A549 (cell line): ENCODE data around the gene C11orf65. TPM values are rescaled to one million over a fixed set of nuclear protein-coding genes. Genes with fewer than 3 reads are reported as not detected.

ENCODE experiments used
- ATAC-seq, 2 experiments: fragments of 200-7000 bp in 1 of 2; fragments of >200 bp in 1 of 2; cut with Nextera tagmentation in 1 of 2; cut with Tn5 transposase in 1 of 2; 3 replicates each; pipeline versions ENCODE4 v1.8.0 to v1.9.1; 2018 to 2020; ENCODE audit warnings: mild to moderate bottlenecking in 1 of 2, moderate library complexity in 1 of 2
- CTCF ChIA-PET: fragments of 300-600 bp; sonication (Branson Sonifier 250); formaldehyde crosslinking; extraction: SDS; loops from one replicate; lab custom pipeline; 2021; ENCODE audit warnings: antibody characterized with exemption, inconsistent platforms; lab: Yijun Ruan, JAX
- POLR2A ChIA-PET: fragments of 350-600 bp; formaldehyde crosslinking; extraction: SDS; loops from one replicate; lab custom pipeline; 2021; ENCODE audit warnings: antibody characterized with exemption, inconsistent platforms; lab: Yijun Ruan, JAX
- DNase-seq, 2 experiments: peaks; one replicate each; pipeline versions ENCODE4 v3.0.0 to v3.0.0-alpha.2; 2011 to 2016; ENCODE audit warnings: low read depth in 1 of 2, low spot score in 1 of 2
- FAIRE-seq: peaks from 2 replicates; lab custom pipeline; 2011; peaks lifted over from hg19 to GRCh38; lab: Jason Lieb, UNC
- H3K27ac ChIP-seq, 2 experiments: fragments of >200 bp; sonication (Bioruptor Twin); formaldehyde crosslinking; 3 replicates each; pipeline ENCODE4 v1.5.1; 2016 to 2017
- H3K4me1 ChIP-seq: fragments of >200 bp; sonication (Bioruptor Twin); formaldehyde crosslinking; 3 replicates; pipeline ENCODE4 v1.6.1; 2016
- H3K4me2 ChIP-seq: fragments of >200 bp; sonication (Bioruptor Twin); formaldehyde crosslinking; 3 replicates; pipeline ENCODE4 v1.6.1; 2016
- H3K4me3 ChIP-seq: fragments of >200 bp; sonication (Bioruptor Twin); formaldehyde crosslinking; 3 replicates; pipeline ENCODE4 v1.5.1; 2016
- H3K9me3 ChIP-seq: fragments of >200 bp; sonication (Bioruptor Twin); formaldehyde crosslinking; 3 replicates; pipeline ENCODE4 v1.6.1; 2016
- CHD2 ChIP-seq: fragments of 150-350 bp; IDR thresholded peaks from 2 replicates; pipeline ENCODE4 v1.6.1; 2014; ENCODE audit warnings: low read length; ENCODE audit not compliant: partially characterized antibody
- CTCF ChIP-seq: fragments of >200 bp; sonication (Bioruptor Twin); formaldehyde crosslinking; IDR thresholded peaks from 3 replicates; pipeline ENCODE4 v1.5.1; 2016
- EHF ChIP-seq: fragments of 250-450 bp; sonication (Bioruptor Pico); IDR thresholded peaks from 2 replicates; pipeline ENCODE4 v1.5.0; 2020; ENCODE audit warnings: mild to moderate bottlenecking
- ESRRA ChIP-seq: fragments of 150-350 bp; IDR thresholded peaks from 2 replicates; pipeline ENCODE4 v1.6.1; 2014; ENCODE audit warnings: mild to moderate bottlenecking, low read length, borderline replicate concordance
- FOSB ChIP-seq: fragments of 250-450 bp; sonication (Bioruptor Pico); IDR thresholded peaks from 2 replicates; pipeline ENCODE4 v1.5.0; 2020; ENCODE audit warnings: mild to moderate bottlenecking, moderate library complexity
- FOXS1 ChIP-seq: fragments of 250-450 bp; sonication (Bioruptor Pico); IDR thresholded peaks from 2 replicates; pipeline ENCODE4 v1.5.0; 2020; ENCODE audit warnings: mild to moderate bottlenecking, moderate library complexity
- GATA3 ChIP-seq: IDR thresholded peaks from 2 replicates; pipeline ENCODE4 v1.6.1; 2012; ENCODE audit warnings: borderline replicate concordance
- HES2 ChIP-seq: fragments of >200 bp; sonication (Bioruptor Twin); formaldehyde crosslinking; IDR thresholded peaks from 2 replicates; pipeline ENCODE4 v1.6.1; 2016
- KDM1A ChIP-seq: fragments of 200-600 bp; sonication (generic); IDR thresholded peaks from 2 replicates; pipeline ENCODE4 v1.6.1; 2016; ENCODE audit warnings: low read depth, mild to moderate bottlenecking
- TP53 ChIP-seq: fragments of 250-450 bp; sonication (Bioruptor Pico); IDR thresholded peaks from 2 replicates; pipeline ENCODE4 v1.5.0; 2021; ENCODE audit warnings: mild to moderate bottlenecking, moderate library complexity
- WGBS: methylation state at CpG from one replicate; pipeline ENCODE4 v1.1.6; 2017; ENCODE audit errors: missing lambda C conversion rate; 5-methylcytosine and 5-hydroxymethylcytosine counted together
- polyA plus RNA-seq, 4 experiments: library from polyadenylated mRNA; depleted of rRNA in 3 of 4; stranded (reverse); fragments of >200 nt; fragmentation: RNase III in 1 of 4; extraction: RNeasy Plus Mini Kit Qiagen cat#74134 plus additional on column Dnase treatment in 1 of 4; gene quantifications; 2 replicates in 3 of 4; 3 replicates in 1 of 4; pipeline ENCODE4 v1.2.3, GENCODE V29; 2011 to 2017

C11orf65 gene
- polyA plus RNA-seq, 2 of the 4 experiments (the other 2 are of a cell fraction) = 0.19 to 0.72 TPM

- no peaks in the 10 kb centered on the region for H3K9me3 ChIP-seq
- H3K4me3 ChIP-seq = no peak overlapping the region
- TF ChIP-seq ESRRA = no peak
- no peak for TF ChIP-seq CTCF
- TF ChIP-seq GATA3 = no peak
- TF ChIP-seq CHD2 = no peak
- no peak for TF ChIP-seq EHF (CRISPR knock-in tag)
- TF ChIP-seq KDM1A = no peak
- TF ChIP-seq, all 56 proteins: peak for 0
- DNase-seq (no peak), FAIRE-seq (no peak), ATAC-seq (no peak)
- ChIA-PET CTCF (no interaction called here), POLR2A (no interaction called here)
- WGBS = 92% methylated on average over 2 of the region's 2 CpGs
- H3K4me2 ChIP-seq = no peak overlapping the region
- H3K27ac ChIP-seq = no peak overlapping the region
- peaks cover 11% of the 10 kb centered on the region; the same call in 2 of the 3 replicates for H3K4me1 ChIP-seq
Observed at GRCh38 chr11:108338750-108339149, 128.6 kb downstream of the C11orf65 start.

GRCh38 chr11:108333403-108333899, 133.9 kb downstream of the C11orf65 start:
- 76% methylated on average over 2 of the region's 2 CpGs for whole genome bisulfite sequencing
- no peaks in the 10 kb centered on the region for H3K4me1 ChIP-seq
- FAIRE-seq (no peak), ATAC-seq (no peak), DNase-seq (no peak)
- H3K4me2 ChIP-seq = no peak overlapping the region
- TF ChIP-seq FOSB (CRISPR knock-in tag) = no peak
- TF ChIP-seq FOXS1 = no peak
- TF ChIP-seq HES2 = no peak
- TF ChIP-seq TP53 (CRISPR knock-in tag) = no peak
- ChIA-PET CTCF (no interaction called here), POLR2A (no interaction called here)
- H3K4me3 ChIP-seq = no peak overlapping the region
- H3K27ac ChIP-seq = no peak overlapping the region
- H3K9me3 ChIP-seq = no peaks in the 10 kb centered on the region

Other genes with a start within 250 kb of the C11orf65 start
- gene NPAT, start 244.9 kb downstream of the C11orf65 start, polyA plus RNA-seq (2011; rRNA removed) = 8.0 and 9.3 TPM in 2 replicates
- 3.8 to 4.8 TPM (median 4.6 TPM) in 3 replicates for gene NPAT, start 244.9 kb downstream of the C11orf65 start, polyA plus RNA-seq (2017; fragmentation: RNase III; extraction: RNeasy Plus Mini Kit Qiagen cat#74134 plus additional on column Dnase treatment)
- gene ATM, start 244.5 kb downstream of the C11orf65 start, polyA plus RNA-seq (2011; rRNA removed) = 30.5 and 40.4 TPM in 2 replicates
- 13.5 to 15.6 TPM (median 14.7 TPM) in 3 replicates for gene ATM, start 244.5 kb downstream of the C11orf65 start, polyA plus RNA-seq (2017; fragmentation: RNase III; extraction: RNeasy Plus Mini Kit Qiagen cat#74134 plus additional on column Dnase treatment)
- gene POGLUT3, start 30.9 kb upstream of the C11orf65 start, polyA plus RNA-seq (2011; rRNA removed) = 19.4 and 22.6 TPM in 2 replicates
- 13.0 to 15.3 TPM (median 13.1 TPM) in 3 replicates for gene POGLUT3, start 30.9 kb upstream of the C11orf65 start, polyA plus RNA-seq (2017; fragmentation: RNase III; extraction: RNeasy Plus Mini Kit Qiagen cat#74134 plus additional on column Dnase treatment)
- gene EXPH5, start 126.2 kb upstream of the C11orf65 start, polyA plus RNA-seq (2011; rRNA removed) = 0.37 and 0.41 TPM in 2 replicates
- 0.01 to 0.03 TPM (median 0.01 TPM) in 3 replicates for gene EXPH5, start 126.2 kb upstream of the C11orf65 start, polyA plus RNA-seq (2017; fragmentation: RNase III; extraction: RNeasy Plus Mini Kit Qiagen cat#74134 plus additional on column Dnase treatment)
- gene DDX10, start 197.5 kb upstream of the C11orf65 start, polyA plus RNA-seq (2011; rRNA removed) = 188 and 189 TPM in 2 replicates
- gene DDX10, start 197.5 kb upstream of the C11orf65 start, polyA plus RNA-seq (2017; fragmentation: RNase III; extraction: RNeasy Plus Mini Kit Qiagen cat#74134 plus additional on column Dnase treatment) = 46.0 to 56.2 TPM (median 46.9 TPM) in 3 replicates